Renal pelvis (tissue), 4 donors: Measurements from ENCODE around the gene SDCCAG8. TPM values are rescaled to one million over a fixed set of nuclear protein-coding genes. Genes with fewer than 3 reads are reported as not detected.
"Not testable (repeated sequence)": the region's sequence is repeated elsewhere in the genome, so short reads cannot be mapped to it uniquely, and the experiment has no call there.

ENCODE experiments used
- DNase-seq: peaks from one replicate; pipeline ENCODE4 v3.0.0-alpha.2; 2013
- polyA plus RNA-seq, 3 donors: library from polyadenylated mRNA; unstranded; fragments of 120-200 nt; gene quantifications; one replicate each; pipeline ENCODE4 v1.2.1, GENCODE V29; 2013; ENCODE audit not compliant: insufficient read length in 3 of 3

Gene SDCCAG8
- polyA plus RNA-seq, 3 donors = 30.2 to 52.0 (median 47.2) TPM

GRCh38 chr1:243323491-243323890 lies 67.7 kb downstream of the SDCCAG8 start:
- no peak for DNase-seq

GRCh38 chr1:243325305-243325890 lies 69.6 kb downstream of the SDCCAG8 start:
- peak; percentile 29 for DNase-seq

GRCh38 chr1:243332440-243332839 lies 76.6 kb downstream of the SDCCAG8 start:
- DNase-seq = no peak

GRCh38 chr1:243335292-243335691 lies 79.5 kb downstream of the SDCCAG8 start:
- no peak for DNase-seq

- no peak for DNase-seq
Observed at GRCh38 chr1:243336163-243336562, 80.3 kb downstream of the SDCCAG8 start.

GRCh38 chr1:243338848-243339247 lies 83.0 kb downstream of the SDCCAG8 start:
- DNase-seq = not testable (repeated sequence)

- no peak for DNase-seq
Observed at GRCh38 chr1:243341074-243341473, 85.2 kb downstream of the SDCCAG8 start.

GRCh38 chr1:243343970-243344937 lies 88.4 kb downstream of the SDCCAG8 start:
- DNase-seq = peak; percentile 42

GRCh38 chr1:243345205-243345604 lies 89.4 kb downstream of the SDCCAG8 start:
- DNase-seq = no peak

GRCh38 chr1:243346016-243346415 lies 90.2 kb downstream of the SDCCAG8 start:
- DNase-seq = no peak

- DNase-seq = no peak
Observed at GRCh38 chr1:243346468-243346867, 90.6 kb downstream of the SDCCAG8 start.

- DNase-seq = no peak
Observed at GRCh38 chr1:243348331-243348730, 92.5 kb downstream of the SDCCAG8 start.

- DNase-seq = no peak
Observed at GRCh38 chr1:243349128-243349527, 93.3 kb downstream of the SDCCAG8 start.

- DNase-seq = no peak
Observed at GRCh38 chr1:243351337-243351736, 95.5 kb downstream of the SDCCAG8 start.

GRCh38 chr1:243354511-243355153 lies 98.8 kb downstream of the SDCCAG8 start:
- DNase-seq = no peak

GRCh38 chr1:243363832-243364231 lies 108.0 kb downstream of the SDCCAG8 start:
- no peak for DNase-seq

GRCh38 chr1:243364330-243364729 lies 108.5 kb downstream of the SDCCAG8 start:
- no peak for DNase-seq

- DNase-seq = no peak
Observed at GRCh38 chr1:243364866-243365265, 109.0 kb downstream of the SDCCAG8 start.

- no peak for DNase-seq
Observed at GRCh38 chr1:243367314-243367713, 111.5 kb downstream of the SDCCAG8 start.

- no peak for DNase-seq
Observed at GRCh38 chr1:243374412-243374811, 118.6 kb downstream of the SDCCAG8 start.

- no peak for DNase-seq
Observed at GRCh38 chr1:243375596-243375995, 119.8 kb downstream of the SDCCAG8 start.

- DNase-seq = no peak
Observed at GRCh38 chr1:243378669-243379068, 122.8 kb downstream of the SDCCAG8 start.

- no peak for DNase-seq
Observed at GRCh38 chr1:243379208-243379607, 123.4 kb downstream of the SDCCAG8 start.
